ENCODE data around the gene LGALS3BP.

Gene LGALS3BP

DNA sequence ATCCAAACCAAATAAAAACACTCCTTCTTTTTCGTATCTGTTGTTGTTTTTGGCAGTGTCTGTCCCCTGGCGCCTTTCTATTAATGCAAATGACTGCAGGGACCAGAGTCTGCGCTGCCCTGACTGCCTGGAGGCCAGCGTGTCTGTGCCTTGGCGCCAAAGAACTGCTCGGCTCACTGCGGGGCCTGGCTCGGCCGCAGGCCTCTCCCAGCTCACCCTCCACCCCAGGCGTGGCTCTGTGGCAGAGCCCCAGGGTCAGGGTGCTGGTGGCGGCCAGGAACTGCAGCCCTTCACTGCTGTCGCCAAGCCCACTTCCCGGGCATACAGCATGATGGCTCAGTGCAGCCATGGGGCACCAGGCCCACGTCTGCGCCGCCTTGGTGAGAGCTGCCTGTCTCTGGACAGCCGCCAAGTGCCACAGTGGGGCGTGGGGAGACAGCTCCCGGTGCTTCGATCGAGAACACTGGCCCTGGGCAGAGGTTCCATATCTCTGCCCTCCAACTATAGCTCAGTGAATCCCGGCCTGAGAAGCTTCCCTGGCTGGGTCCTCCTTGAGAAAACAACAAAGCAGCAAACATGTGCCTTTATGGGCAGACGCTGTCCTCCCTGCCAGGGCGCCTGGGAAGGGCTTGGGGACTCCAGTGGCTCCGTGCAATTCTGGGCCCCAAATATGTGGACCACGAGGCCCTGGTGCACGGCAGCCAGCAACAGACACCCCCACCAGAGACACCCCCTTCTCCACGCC lies 18.8 kb upstream of the LGALS3BP start:
- DNase-seq: peak; percentile 35

DNA sequence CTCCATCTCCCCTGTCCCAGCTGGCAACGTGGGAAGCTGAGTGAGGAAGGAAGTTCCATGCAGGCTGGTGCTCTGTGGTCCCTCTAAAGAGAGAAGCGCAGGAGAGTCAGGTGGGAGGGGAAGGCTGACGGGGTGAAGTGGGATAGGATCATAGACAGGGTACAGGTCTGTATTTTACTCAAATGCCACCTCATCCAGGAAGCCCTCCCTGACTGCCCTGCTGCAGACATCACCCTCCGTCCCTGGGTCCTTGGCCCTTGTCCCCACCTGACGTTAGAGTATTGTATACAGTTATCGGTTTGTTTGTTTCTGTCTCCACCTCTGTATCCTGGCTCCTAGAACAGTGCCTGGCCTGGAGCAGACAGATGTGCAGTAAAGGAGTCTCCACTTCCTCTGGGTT lies 18.2 kb upstream of the LGALS3BP start:
- DNase-seq: peak; percentile 10

DNA sequence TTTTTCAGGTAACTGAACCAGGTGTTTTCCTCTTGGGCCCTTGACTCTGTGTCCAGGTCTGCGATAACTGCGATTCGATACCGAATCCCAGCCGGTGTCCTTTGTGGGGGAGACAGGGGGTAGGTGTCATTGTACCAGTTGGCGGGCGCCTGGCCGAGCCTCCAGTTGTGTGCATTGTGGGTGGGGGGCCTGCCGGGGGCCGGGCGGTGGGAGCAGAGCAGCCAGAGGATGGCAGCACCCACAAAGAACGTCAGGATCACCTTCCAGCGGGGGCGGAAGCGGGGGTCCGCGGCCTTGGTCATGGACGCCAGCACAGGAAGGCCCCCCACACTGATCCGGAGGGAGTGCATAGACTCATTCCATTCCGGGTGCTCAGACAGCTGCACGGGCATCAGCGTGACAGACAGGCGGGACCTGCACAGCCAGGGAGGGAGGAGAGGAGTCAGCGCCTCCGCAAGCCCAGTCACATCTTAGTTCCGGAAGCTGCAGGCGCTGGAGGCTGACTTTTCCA lies 17.6 kb upstream of the LGALS3BP start:
- peak; percentile 21 for DNase-seq

- no peak for DNase-seq
Observed at GRCh38 chr17:78996781-78997201, 17.1 kb upstream of the LGALS3BP start.

DNA sequence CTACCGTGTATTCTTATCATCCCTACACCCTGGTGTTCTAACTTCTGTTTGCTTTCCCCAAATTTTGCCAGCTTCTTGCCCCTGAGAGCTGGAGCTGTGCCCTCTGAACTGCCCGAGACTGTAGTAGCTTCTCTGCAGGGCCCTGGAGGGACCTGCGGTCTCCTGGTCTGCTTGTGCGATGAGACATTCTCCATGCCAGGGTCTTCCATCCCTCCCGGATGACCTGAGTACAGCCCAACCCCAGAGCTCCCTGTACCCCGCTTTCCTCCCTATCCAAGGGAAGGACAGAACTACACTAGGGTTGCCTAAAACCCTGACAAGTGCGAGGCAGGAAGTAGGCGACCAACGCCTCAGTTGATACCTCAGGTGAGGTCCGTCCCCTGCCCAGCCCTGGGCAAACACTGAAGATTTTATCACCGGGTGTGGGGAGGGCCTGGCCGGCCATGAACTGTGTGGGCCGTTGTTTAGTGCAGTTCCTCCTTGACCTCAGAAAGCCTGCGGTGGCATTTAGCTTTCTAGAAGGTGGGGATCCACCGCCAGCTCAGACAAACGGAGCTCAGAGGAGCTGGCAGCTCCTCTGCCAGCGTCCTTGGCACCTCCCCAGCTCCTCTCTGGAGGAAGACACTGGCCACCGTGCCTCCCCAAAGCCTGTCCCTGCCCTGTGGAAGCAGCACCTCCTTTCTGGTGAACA lies 16.2 kb upstream of the LGALS3BP start:
- DNase-seq: peak; percentile 33

- DNase-seq: peak; percentile 25
Observed at GRCh38 chr17:78995022-78995760, 15.5 kb upstream of the LGALS3BP start.

GRCh38 chr17:78993981-78994671 lies 14.4 kb upstream of the LGALS3BP start:
- peak; percentile 20 for DNase-seq

- DNase-seq: no peak
Observed at GRCh38 chr17:78993241-78993956, 13.7 kb upstream of the LGALS3BP start.

- DNase-seq: no peak
Observed at GRCh38 chr17:78992542-78993212, 13.0 kb upstream of the LGALS3BP start.

- DNase-seq: no peak
Observed at GRCh38 chr17:78991906-78992532, 12.3 kb upstream of the LGALS3BP start.

DNA sequence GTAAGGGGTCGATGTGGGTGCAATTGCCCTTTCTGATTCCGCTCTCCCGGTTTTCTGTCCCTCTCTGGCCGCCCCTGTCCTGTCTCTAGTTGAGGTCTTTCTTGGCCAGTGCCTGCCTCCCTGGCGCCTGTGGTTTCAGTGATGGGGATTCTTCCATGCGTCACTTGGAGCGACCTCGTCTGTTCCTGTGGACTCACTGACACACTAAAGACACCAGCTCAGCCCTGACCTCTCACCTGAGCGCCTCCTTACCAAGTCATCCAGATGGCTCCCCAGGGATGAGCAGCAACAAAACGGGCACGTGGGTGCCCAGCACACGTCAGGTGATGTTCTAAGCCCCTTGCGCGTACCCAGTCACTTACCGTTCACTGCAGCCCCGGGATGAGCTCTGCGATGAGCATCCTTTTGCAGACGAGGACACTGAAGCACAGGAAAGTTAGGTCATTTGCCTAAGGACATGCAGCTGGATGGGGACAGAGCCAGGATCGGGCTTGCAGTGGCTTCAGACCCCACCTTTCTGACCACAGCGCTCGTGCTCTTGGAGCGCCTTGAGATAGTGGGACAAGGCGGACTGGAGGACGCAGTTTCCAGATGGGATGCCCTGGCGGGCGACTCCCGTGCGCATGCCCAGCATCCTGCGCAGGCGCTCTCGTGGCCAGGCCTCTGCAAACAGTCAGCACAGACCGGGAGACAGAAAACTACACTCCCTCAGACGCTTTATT lies 11.5 kb upstream of the LGALS3BP start:
- DNase-seq: no peak

DNA sequence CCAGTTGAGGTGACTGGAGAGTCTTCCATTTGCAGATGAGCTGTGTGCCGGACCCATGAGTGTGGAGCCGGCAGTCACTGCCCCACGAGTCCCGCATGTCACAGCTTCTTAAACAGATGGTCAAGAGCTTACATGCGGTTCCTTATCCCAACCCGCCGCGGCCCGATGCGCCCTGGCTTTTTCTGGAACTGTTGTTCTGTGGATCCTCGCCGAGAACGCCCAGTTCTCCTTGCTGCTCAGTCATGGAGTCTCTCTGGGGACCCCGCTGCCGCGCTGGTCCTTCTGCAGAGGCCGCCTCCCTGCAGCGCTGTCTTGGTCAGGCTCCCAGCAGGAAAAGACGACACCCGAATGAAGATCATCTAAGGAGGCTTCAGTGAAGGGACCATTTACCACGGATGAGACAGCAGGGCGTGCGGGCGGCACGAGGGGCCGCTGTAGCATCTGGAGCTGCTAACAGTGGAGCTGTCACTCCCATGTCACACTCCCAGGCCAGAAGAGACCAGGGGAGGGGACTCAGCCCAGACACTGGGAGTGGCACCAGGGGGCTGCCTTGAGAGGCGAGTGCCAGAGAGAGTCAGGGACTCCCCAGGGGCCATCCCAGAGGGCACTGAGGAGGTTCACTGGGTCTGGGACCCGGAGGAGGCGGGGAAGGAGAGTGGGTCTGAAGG lies 10.8 kb upstream of the LGALS3BP start:
- no peak for DNase-seq

GRCh38 chr17:78988152-78988551 lies 8.4 kb upstream of the LGALS3BP start:
- no peak for DNase-seq

DNA sequence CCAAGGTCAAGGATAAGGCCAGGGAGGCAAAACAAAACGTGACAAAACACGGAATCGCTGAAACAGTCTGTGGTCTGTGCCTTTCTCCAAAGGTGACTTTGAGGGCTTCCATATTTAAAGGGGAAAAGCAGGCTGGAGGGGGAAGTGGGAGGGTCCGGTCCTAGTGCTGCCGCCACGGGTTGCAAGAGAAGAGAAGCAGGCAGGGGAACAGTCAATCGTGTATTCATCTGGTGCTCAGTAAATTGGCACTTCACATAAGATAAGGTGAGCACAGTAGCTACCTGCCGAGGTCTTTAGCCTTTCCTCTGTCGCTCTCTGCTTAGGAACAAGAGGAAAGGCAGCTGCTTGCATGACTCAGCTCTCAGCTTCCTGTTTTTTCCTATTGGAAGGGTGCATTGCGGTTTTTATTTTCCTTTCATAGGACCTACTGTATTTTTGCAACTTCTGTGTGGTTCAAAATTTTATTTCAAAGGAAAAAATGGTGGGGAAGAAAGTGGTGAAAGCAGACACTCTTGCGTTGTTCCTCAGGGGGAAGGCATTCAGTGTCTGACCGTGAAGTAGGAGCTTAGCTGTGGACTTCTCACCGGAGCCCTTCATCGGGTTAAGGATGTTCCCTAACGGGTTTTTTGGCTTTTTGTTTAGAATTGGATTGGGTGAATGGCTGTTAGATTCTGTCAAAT lies 7.1 kb upstream of the LGALS3BP start:
- DNase-seq: no peak

- no peak for DNase-seq
Observed at GRCh38 chr17:78986048-78986648, 6.4 kb upstream of the LGALS3BP start.

GRCh38 chr17:78985395-78985794 lies 5.7 kb upstream of the LGALS3BP start:
- DNase-seq: no peak

DNA sequence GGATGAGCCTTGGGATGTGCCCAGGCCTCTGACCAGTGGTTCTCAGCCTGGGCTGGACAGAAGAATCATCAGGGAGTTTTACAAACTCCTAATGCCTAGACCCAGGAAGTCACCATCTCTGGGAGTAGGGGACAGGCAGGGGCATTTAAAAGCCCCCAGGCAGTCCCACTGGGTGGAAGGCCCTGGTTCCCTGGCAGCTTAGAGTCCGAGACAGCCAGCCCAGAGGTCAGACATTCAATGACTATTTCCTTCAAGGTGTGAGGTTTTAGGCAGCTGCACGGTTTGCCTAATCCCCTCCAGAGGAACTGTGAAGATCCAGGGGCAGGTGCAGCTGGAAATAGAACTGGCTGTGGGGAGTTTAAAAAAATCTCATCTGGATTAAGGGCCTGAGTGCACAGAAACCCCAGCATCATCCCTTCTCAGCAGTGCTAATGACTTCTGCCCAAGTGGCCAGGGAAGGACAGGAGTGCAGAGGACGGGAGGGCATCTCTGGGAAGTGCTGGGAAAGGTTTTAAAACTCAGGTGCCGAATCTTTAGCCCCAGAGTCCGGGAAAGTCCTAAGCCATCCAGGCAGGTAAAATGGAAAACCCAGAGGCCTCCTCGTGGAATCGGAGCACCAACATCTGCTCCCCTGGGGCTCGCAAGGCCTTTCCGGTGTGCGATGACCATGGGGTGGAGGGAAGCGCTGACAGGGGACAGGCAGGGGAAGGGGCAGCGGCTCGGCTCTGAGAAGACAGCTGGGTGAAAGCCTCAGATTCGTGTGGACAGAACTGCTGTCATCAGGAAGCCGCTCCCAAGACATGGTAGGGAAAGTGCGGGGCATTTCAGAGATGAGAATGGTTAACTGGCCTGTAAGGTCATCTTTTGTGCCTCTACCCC lies 1.5 kb upstream of the LGALS3BP start:
- no peak for DNase-seq

DNA sequence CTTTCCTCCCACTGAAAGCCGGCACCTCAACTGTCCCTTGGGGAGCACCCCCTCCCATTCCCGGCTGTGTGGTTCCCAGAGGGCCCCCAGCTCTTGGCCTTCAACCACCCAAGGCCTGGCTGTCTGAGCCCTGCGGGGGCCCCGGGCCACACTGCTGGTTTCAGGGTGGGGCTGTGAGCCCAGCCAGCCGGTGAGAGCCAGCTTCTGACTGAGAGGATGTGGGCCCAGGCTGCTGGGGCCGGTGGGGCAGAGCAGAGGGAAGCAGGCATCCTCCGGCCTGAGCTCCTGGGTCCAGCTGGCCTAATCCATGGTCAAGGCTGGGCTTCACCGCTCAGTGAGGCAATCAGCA lies 875 bp upstream of the LGALS3BP start:
- DNase-seq: no peak
